ENCODE measurements around the gene PAK4.

Gene PAK4

DNA sequence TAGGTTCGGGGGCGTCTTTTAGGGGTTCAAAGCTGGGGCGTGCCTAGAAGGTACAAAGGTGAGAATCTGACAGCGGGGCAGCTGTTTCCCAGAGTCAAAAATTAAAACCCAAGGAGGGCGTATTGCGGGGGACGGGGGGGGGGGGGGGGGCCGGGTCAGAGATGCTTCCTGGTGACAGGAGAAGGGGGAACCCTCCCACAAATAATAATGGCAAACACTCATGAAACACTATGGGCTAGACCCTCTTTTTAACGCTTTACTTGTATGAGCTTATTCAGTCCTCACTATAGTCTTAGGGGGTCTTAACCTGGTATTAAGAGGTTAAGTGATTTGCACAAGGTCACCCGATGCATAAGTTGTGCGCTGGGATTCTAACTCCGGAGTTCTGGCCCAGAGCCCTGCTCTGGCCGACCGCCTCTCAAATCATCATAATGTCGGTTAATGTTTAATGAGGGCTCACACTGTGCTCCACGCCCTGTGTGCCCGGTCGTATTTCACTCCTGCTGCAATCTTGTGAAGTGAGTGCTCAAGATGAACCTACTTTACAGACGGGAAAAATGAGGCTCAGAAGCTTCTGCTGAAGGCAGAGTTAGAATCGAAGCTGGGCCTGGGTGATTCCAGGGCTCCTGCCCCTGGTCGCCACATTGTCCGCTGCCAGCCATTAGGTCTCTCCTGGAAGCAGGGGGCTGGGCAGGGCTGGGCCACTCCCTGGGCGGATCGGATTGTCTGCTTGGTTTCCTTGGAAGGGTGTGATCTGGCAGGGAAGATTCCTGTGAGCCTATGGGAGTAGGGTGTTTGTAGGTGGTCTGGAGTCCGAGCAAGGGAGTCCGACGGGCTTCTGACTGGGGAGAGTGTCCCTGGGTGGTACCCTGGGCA, 964 bp downstream of the PAK4 start:
- peak overlapping the region; percentile 64 for H3K4me3 ChIP-seq (ENCODE audit: low read depth, low read length)
- TF ChIP-seq POLR2A (IDR thresholded peaks at IDR 0.05; ENCODE audit: extremely low read depth, insufficient read length), result no peak
- TF ChIP-seq CTCF (IDR thresholded peaks at IDR 0.05; ENCODE audit: low read depth, low read length), result no peak
- TF ChIP-seq, protein P1, sequence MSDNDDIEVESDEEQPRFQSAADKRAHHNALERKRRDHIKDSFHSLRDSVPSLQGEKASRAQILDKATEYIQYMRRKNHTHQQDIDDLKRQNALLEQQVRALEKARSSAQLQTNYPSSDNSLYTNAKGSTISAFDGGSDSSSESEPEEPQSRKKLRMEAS (IDR thresholded peaks at IDR 0.05; ENCODE audit: low read depth, low read length), result no peak
- TF ChIP-seq MYC (IDR thresholded peaks at IDR 0.05; ENCODE audit: low read depth, low read length), result no peak
- DNase-seq (ENCODE audit: low read depth), result no peak

- no peak overlapping the region for H3K4me3 ChIP-seq (ENCODE audit: low read depth, low read length)
- TF ChIP-seq CTCF (IDR thresholded peaks at IDR 0.05; ENCODE audit: low read depth, low read length) (no peak), MYC (IDR thresholded peaks at IDR 0.05; ENCODE audit: low read depth, low read length) (no peak), POLR2A (IDR thresholded peaks at IDR 0.05; ENCODE audit: extremely low read depth, insufficient read length) (no peak)
- TF ChIP-seq, protein P1 (IDR thresholded peaks at IDR 0.05; ENCODE audit: low read depth, low read length), result no peak
- DNase-seq (ENCODE audit: low read depth), result no peak
These were observed 2.4 kb downstream of the PAK4 start for GRCh38 chr19:39127812-39128515.

GRCh38 chr19:39128516-39129079, 3.0 kb downstream of the PAK4 start:
- TF ChIP-seq CTCF (IDR thresholded peaks at IDR 0.05; ENCODE audit: low read depth, low read length) (no peak), MYC (IDR thresholded peaks at IDR 0.05; ENCODE audit: low read depth, low read length) (no peak), POLR2A (IDR thresholded peaks at IDR 0.05; ENCODE audit: extremely low read depth, insufficient read length) (no peak)
- TF ChIP-seq, protein P1 (IDR thresholded peaks at IDR 0.05; ENCODE audit: low read depth, low read length), result no peak
- no peak for DNase-seq (ENCODE audit: low read depth)
- no peak overlapping the region for H3K4me3 ChIP-seq (ENCODE audit: low read depth, low read length)

- no peak for TF ChIP-seq MYC (IDR thresholded peaks at IDR 0.05; ENCODE audit: low read depth, low read length)
- TF ChIP-seq CTCF (IDR thresholded peaks at IDR 0.05; ENCODE audit: low read depth, low read length), result no peak
- TF ChIP-seq, protein P1 (IDR thresholded peaks at IDR 0.05; ENCODE audit: low read depth, low read length), result no peak
- no peak for TF ChIP-seq POLR2A (IDR thresholded peaks at IDR 0.05; ENCODE audit: extremely low read depth, insufficient read length)
- H3K4me3 ChIP-seq (ENCODE audit: low read depth, low read length), result no peak overlapping the region
- no peak for DNase-seq (ENCODE audit: low read depth)
These were observed 3.5 kb downstream of the PAK4 start for GRCh38 chr19:39129116-39129515.

DNA sequence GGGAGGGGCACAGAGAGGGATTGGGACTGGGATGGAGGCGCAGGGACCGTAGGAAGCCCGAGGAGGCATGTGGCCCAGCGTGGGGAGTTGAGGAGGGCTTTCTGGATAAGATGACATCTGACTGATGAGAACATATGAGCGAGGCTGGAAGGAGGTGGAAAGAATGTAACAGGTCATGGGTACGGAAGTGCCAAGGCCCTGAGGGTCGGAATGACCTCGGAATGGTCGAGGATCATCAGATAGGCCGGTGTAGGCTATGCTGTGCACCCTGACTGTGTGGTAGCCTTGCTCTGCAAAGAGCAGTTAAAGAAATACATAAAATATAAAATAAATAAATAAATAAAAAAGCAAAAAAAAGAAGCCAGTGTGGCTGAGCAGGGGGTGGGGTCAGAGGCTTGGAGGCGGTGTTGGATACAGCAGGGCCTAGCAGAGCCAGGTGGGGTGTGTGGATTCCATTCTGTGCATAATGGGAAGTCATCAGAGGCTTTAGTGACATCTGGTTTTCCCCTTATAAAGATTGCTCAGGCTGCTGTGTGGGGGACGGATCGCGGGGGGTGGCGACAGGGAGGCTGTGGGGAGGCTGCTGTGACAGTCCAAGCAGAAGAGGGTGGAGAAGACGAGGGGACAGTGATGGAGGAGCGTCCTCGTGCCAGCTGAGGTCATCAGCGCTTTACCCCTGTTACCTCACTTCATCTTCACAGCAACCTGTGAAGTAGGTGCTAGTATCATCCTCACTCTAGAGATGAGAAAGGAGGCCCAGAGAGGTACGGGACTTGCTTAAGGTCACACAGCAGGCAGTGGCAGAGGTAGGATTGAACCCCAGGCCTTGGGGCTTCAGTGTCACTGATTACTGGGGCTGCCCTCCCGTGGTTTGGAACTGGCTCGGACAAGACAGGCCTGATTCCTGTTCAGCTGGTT, 5.0 kb downstream of the PAK4 start:
- no peak for DNase-seq (ENCODE audit: low read depth)
- no peak overlapping the region for H3K4me3 ChIP-seq (ENCODE audit: low read depth, low read length)
- TF ChIP-seq CTCF (IDR thresholded peaks at IDR 0.05; ENCODE audit: low read depth, low read length) (no peak), MYC (IDR thresholded peaks at IDR 0.05; ENCODE audit: low read depth, low read length) (no peak), POLR2A (IDR thresholded peaks at IDR 0.05; ENCODE audit: extremely low read depth, insufficient read length) (no peak)
- TF ChIP-seq, protein P1 (IDR thresholded peaks at IDR 0.05; ENCODE audit: low read depth, low read length), result no peak

Data from NB4 (cell line).